Measurements from ENCODE around the gene FBXW12. TPM values are rescaled to one million over a fixed set of nuclear protein-coding genes. Genes with fewer than 3 reads are reported as not detected.
"Not testable (repeated sequence)": the region's sequence is repeated elsewhere in the genome, so short reads cannot be mapped to it uniquely, and the experiment has no call there.

Gene FBXW12
- total and polyA plus RNA-seq, 3 donors from 2014 or later, result 0.81 to 2.0 (median 0.98) TPM

GRCh38 chr3:48397767-48398681 is 26.0 kb downstream of the FBXW12 start:
- no peak overlapping the region for H3K4me3 ChIP-seq
- peaks cover 5% of the 10 kb centered on the region for H3K4me1 ChIP-seq
- no peak overlapping the region for H3K27ac ChIP-seq
- intact Hi-C loops (cut with DNase I; ENCODE audit: low total_unique reads), result no loop called here
- TF ChIP-seq CTCF (IDR thresholded peaks at IDR 0.05) (no peak), POLR2A (IDR thresholded peaks at IDR 0.05) (no peak)
- WGBS, 2 donors, result 73 to 74% methylated on average over 6 to 9 of the region's 9 CpGs
- DNase-seq, result peak; percentile 10
- H3K36me3 ChIP-seq (ENCODE audit: low read depth, missing control alignments), result no peaks in the 10 kb centered on the region
- no peaks in the 10 kb centered on the region for H3K9me3 ChIP-seq
- H3K27me3 ChIP-seq, result no peaks in the 10 kb centered on the region

- intact Hi-C loops (cut with DNase I; ENCODE audit: low total_unique reads), result no loop called here
- Histone ChIP-seq H3K4me3 (no peak overlapping the region), H3K27ac (no peak overlapping the region), H3K4me1 (peaks cover 5% of the 10 kb centered on the region), H3K9me3 (no peaks in the 10 kb centered on the region), H3K36me3 (ENCODE audit: low read depth, missing control alignments) (no peaks in the 10 kb centered on the region), H3K27me3 (no peaks in the 10 kb centered on the region)
- WGBS, 2 donors, result 45 to 79% methylated on average over 4 to 11 of the region's 11 CpGs
- no peak for TF ChIP-seq CTCF (IDR thresholded peaks at IDR 0.05)
- no peak for TF ChIP-seq POLR2A (IDR thresholded peaks at IDR 0.05)
- peak; percentile 17 for DNase-seq
Observed at GRCh38 chr3:48398701-48399386, 26.8 kb downstream of the FBXW12 start.

GRCh38 chr3:48399387-48400172 is 27.6 kb downstream of the FBXW12 start:
- Histone ChIP-seq H3K4me1 (peaks cover 5% of the 10 kb centered on the region), H3K9me3 (no peaks in the 10 kb centered on the region), H3K36me3 (ENCODE audit: low read depth, missing control alignments) (no peaks in the 10 kb centered on the region), H3K27me3 (no peaks in the 10 kb centered on the region), H3K27ac (no peak overlapping the region), H3K4me3 (no peak overlapping the region)
- intact Hi-C loops (cut with DNase I; ENCODE audit: low total_unique reads), result loop anchor here (5.0 kb wide), 1 partner anchor 38 kb away; no protein-coding TSS in a partner anchor
- WGBS, 2 donors, result 89 to 90% methylated on average over 4 of the region's 4 CpGs
- no peak for TF ChIP-seq CTCF (IDR thresholded peaks at IDR 0.05)
- TF ChIP-seq POLR2A (IDR thresholded peaks at IDR 0.05), result no peak
- DNase-seq, result peak; percentile 12

GRCh38 chr3:48400824-48401433 is 28.9 kb downstream of the FBXW12 start:
- DNase-seq, result peak; percentile 70
- Histone ChIP-seq H3K27me3 (no peaks in the 10 kb centered on the region), H3K4me1 (peaks cover 5% of the 10 kb centered on the region), H3K36me3 (ENCODE audit: low read depth, missing control alignments) (no peaks in the 10 kb centered on the region), H3K4me3 (no peak overlapping the region), H3K9me3 (no peaks in the 10 kb centered on the region), H3K27ac (no peak overlapping the region)
- TF ChIP-seq CTCF (IDR thresholded peaks at IDR 0.05) (peak; percentile 79 to 88 (median 81)), POLR2A (IDR thresholded peaks at IDR 0.05) (no peak)
- intact Hi-C loops (cut with DNase I; ENCODE audit: low total_unique reads), result loop anchor here (5.0 kb wide), 1 partner anchor 36 kb away; no protein-coding TSS in a partner anchor
- WGBS, 2 donors, result 70 to 73% methylated on average over 6 of the region's 6 CpGs

GRCh38 chr3:48401434-48401901 is 29.4 kb downstream of the FBXW12 start:
- DNase-seq, result peak; percentile 11
- H3K9me3 ChIP-seq; H3K4me3 ChIP-seq; H3K36me3 ChIP-seq (ENCODE audit: low read depth, missing control alignments); H3K4me1 ChIP-seq; H3K27me3 ChIP-seq: not testable (repeated sequence)
- peak overlapping the region in 1 of 2 donors; percentile 83 for H3K27ac ChIP-seq
- intact Hi-C loops (cut with DNase I; ENCODE audit: low total_unique reads), result loop anchor here (5.0 kb wide), 1 partner anchor 36 kb away; no protein-coding TSS in a partner anchor
- WGBS, 2 donors, result 94 to 95% methylated on average over 12 of the region's 12 CpGs

Data from testis (tissue), 3 donors.